Kidney capillary endothelial cell (primary cell): ENCODE results near the gene CEP170B.
"Not testable (repeated sequence)": the region's sequence is repeated elsewhere in the genome, so short reads cannot be mapped to it uniquely, and the experiment has no call there.

Experiments
- DNase-seq: peaks from one replicate; pipeline ENCODE4 v3.0.0-alpha.2; 2018; ENCODE audit warnings: low spot score

Gene CEP170B

GRCh38 chr14:104879983-104880565, 15.0 kb downstream of the CEP170B start:
- no peak for DNase-seq

DNA sequence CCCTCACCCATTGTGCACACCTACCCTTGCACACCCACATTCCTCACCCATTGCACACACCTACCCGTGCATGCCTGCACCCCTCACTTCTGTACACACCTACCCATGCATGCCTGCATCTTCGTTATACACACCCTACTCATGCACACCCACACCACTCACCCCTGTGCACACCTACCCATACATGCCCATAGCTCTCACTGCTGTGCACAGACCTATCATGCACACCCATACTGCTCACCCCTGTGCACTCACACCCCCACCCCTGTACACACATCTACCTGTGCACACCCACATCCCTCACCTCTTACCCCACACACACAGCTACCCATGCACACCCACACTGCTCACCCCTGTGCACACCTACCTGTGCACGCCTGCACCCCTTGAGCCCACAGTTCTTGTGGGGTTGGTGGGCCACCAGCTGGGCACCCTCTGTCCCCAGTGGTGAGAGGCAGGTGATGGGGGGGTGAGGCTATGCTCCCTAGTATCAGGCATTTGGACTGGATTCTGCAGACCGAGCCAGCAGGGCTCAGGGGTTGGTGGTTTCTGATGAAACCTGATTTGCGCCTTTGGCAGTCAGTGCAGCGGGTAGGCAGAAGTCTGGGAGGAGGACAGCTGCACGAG, 15.6 kb downstream of the CEP170B start:
- DNase-seq: no peak

GRCh38 chr14:104881369-104881979, 16.4 kb downstream of the CEP170B start:
- no peak for DNase-seq

GRCh38 chr14:104882325-104882973, 17.4 kb downstream of the CEP170B start:
- no peak for DNase-seq

GRCh38 chr14:104882991-104883660, 18.1 kb downstream of the CEP170B start:
- no peak for DNase-seq

- DNase-seq: no peak
These were observed 18.8 kb downstream of the CEP170B start for GRCh38 chr14:104883681-104884361.

GRCh38 chr14:104884381-104884780, 19.3 kb downstream of the CEP170B start:
- not testable (repeated sequence) for DNase-seq

GRCh38 chr14:104885031-104885972, 20.2 kb downstream of the CEP170B start:
- DNase-seq: no peak

DNA sequence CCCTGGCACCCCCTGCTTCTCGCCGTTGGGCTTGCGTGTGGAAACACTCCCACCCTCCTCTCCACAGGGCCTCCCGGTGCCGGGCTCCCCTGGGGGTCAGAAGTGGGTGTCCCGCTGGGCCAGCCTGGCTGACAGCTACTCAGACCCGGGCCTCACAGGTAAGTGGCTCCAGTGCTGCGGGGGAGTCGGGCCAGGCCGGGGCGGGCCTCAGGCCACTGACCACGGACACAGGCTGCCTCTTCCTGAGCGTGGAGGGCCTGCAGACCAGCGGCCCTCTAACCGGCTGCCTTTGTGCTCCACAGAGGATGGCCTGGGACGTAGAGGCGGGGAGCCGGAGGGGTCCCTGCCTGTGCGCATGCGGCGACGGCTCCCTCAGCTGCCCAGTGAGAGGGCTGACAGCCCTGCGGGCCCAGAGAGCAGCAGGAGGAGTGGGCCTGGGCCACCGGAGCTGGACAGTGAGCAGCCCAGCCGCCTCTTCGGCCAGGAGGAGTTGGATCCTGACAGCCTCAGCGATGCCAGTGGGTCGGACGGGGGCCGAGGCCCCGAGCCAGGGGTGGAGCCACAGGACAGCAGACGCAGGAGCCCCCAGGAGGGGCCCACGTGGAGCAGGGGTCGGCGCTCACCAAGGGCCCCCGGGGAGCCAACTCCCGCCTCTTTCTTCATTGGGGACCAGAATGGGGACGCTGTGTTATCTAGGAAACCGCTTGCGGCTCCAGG, 21.1 kb downstream of the CEP170B start:
- no peak for DNase-seq

DNA sequence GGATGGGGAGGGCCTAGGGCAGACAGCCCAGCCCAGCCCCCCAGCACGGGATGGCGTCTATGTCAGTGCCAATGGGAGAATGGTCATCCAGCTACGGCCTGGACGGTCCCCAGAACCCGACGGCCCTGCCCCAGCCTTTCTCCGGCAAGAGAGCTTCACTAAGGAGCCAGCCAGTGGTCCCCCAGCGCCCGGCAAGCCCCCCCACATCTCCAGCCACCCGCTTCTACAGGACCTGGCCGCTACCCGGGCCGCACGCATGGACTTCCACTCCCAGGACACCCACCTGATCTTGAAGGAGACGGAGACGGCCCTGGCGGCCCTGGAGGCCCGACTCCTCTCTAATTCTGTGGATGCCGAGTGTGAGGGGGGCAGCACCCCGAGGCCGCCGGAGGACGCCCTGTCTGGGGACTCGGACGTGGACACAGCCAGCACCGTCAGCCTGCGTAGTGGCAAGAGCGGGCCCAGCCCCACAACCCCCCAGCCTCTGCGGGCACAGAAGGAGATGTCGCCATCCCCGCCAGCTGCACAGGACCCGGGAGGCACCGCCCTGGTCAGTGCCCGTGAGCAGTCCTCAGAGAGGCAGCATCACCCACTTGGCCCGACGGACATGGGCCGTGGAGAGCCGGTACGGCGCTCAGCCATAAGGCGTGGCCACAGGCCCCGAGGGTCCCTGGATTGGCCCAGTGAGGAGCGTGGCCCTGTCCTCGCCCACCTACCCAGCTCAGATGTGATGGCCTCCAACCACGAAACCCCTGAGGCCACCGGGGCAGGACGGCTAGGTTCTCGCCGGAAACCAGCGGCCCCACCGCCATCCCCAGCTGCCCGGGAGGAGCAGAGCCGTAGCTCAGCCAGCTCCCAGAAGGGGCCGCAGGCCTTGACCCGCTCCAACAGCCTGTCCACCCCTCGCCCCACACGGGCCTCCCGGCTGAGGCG, 21.9 kb downstream of the CEP170B start:
- DNase-seq: no peak

- DNase-seq: no peak
These were observed 22.8 kb downstream of the CEP170B start for GRCh38 chr14:104887623-104888488.

DNA sequence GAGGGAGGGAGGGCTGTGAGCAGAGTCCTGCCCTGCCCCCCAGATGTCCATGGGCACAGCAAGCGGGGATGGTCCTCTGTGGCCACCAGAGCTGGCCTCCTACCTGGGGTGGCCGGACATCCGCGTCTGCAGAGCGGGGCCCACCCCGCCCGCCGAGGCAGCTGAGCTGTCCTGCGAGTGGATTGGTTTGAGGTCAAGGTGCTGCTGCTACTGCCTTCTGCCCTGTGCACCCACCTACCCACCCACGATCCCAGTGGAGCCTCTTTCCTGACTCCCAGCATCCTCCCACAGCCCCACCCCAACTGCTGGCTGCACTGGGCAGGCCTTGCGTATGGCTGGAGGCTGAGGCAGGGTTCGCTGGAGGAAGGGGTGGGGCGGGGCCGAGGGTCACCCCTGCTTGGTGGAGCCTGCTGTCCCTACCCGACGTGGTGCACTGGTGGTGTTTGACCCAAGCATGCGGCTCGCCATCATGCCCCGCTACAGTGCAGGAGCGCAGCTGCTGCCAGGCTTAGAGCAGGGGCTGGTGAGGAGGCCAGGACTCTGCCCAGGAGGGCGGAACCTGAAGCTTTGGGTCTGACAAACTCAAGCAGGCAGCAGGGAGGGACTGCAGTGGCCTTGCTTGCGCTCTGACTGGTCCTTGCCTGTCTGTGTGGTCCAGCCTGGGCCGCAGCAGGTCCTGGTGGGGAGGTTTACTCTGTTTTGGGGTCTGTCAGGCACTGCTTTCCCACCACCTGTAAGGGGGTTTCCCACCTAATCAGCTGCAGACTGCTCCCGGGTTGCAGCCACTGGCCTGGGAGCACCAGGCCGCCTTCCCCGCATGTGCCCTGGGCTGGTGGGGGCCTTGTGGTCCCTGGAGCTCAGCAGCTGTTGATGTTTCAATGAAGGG, 23.7 kb downstream of the CEP170B start:
- DNase-seq: no peak

DNA sequence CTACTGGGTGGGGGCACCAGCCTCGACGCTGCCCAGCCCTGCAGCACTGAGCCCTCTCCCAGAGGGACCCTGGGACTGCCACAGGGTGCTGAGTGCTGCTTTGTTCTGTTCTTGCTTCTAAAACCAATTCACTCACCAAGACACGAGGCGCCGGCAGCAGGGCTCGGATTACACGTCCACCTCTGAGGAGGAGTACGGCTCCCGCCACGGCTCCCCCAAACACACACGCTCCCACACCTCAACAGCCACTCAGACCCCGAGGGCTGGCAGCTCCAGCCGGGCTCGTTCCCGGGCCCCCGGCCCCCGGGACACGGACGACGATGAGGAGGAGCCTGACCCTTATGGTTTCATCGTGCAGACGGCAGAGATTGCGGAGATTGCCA, 24.3 kb downstream of the CEP170B start:
- DNase-seq: no peak

- DNase-seq: not testable (repeated sequence)
These were observed 25.2 kb downstream of the CEP170B start for GRCh38 chr14:104890292-104890691.

GRCh38 chr14:104891121-104891551, 26.1 kb downstream of the CEP170B start:
- DNase-seq: no peak

GRCh38 chr14:104891664-104892530, 26.8 kb downstream of the CEP170B start:
- no peak for DNase-seq
